HepG2 (cell line): Measurements from ENCODE around the gene GPC2. TPM values are rescaled to one million over a fixed set of nuclear protein-coding genes. Genes with fewer than 3 reads are reported as not detected.

ENCODE experiments used
- DPF2 ChIP-seq: sonication (generic); formaldehyde crosslinking; IDR thresholded peaks from 2 replicates; pipeline ENCODE4 v1.4.0; 2020; ENCODE audit warnings: mild to moderate bottlenecking, low read depth, missing genetic modification reagents, borderline replicate concordance
- GPN1 ChIP-seq: sonication (generic); formaldehyde crosslinking; IDR thresholded peaks from 2 replicates; pipeline ENCODE4 v1.5.1; 2020; ENCODE audit warnings: missing genetic modification reagents, borderline replicate concordance
- MYC ChIP-seq: sonication (generic); formaldehyde crosslinking; IDR thresholded peaks from 2 replicates; pipeline ENCODE4 v1.9.0; 2021; ENCODE audit warnings: missing genetic modification reagents, borderline replicate concordance
- NFIB ChIP-seq: sonication (generic); formaldehyde crosslinking; IDR thresholded peaks from 2 replicates; pipeline ENCODE4 v1.9.0; 2021; ENCODE audit warnings: missing genetic modification reagents, mild to moderate bottlenecking, borderline replicate concordance
- NR3C1 ChIP-seq: sonication (generic); formaldehyde crosslinking; IDR thresholded peaks from 2 replicates; pipeline ENCODE4 v1.4.0; 2020; ENCODE audit warnings: missing genetic modification reagents
- PCBP2 ChIP-seq: fragments of 200-400 bp; formaldehyde crosslinking; optimal IDR thresholded peaks from 2 replicates; pipeline ENCODE3; 2018; ENCODE audit warnings: low read length, low read depth; ENCODE audit not compliant: poor library complexity, severe bottlenecking
- RBFOX2 ChIP-seq: fragments of 200-400 bp; formaldehyde crosslinking; IDR thresholded peaks from 2 replicates; pipeline ENCODE4 v1.6.1; 2017; ENCODE audit warnings: low read depth, mild to moderate bottlenecking, low read length
- SMC3 ChIP-seq: IDR thresholded peaks from 2 replicates; pipeline ENCODE4 v1.6.1; 2011; ENCODE audit warnings: low read length, improper control_type of control experiment
- TBX3 ChIP-seq: fragments of 450-650 bp; IDR thresholded peaks from 2 replicates; pipeline ENCODE4 v1.6.1; 2017; ENCODE audit warnings: antibody characterized with exemption, mild to moderate bottlenecking, inconsistent platforms, borderline replicate concordance
- ZBTB42 ChIP-seq: sonication (generic); formaldehyde crosslinking; IDR thresholded peaks from 2 replicates; pipeline ENCODE4 v1.5.0; 2020; ENCODE audit warnings: mild to moderate bottlenecking, missing genetic modification reagents
- ZIK1 ChIP-seq: sonication (generic); formaldehyde crosslinking; IDR thresholded peaks from 2 replicates; pipeline ENCODE4 v1.5.0; 2020; ENCODE audit warnings: mild to moderate bottlenecking, low read depth, missing genetic modification reagents, borderline replicate concordance
- ZSCAN25 ChIP-seq: sonication (generic); formaldehyde crosslinking; IDR thresholded peaks from 2 replicates; pipeline ENCODE4 v1.8.0; 2022; ENCODE audit warnings: mild to moderate bottlenecking, missing genetic modification reagents
- polyA plus RNA-seq, 8 experiments: library from polyadenylated mRNA; depleted of rRNA in 3 of 8; stranded (reverse) in 7 of 8; unstranded in 1 of 8; fragments of >200 nt; fragmentation: Illumina TruSeq in 4 of 8; extraction: Trizol in 4 of 8; gene quantifications; 2 replicates each; pipeline versions ENCODE4 v1.2.1 to v1.2.3, GENCODE V29; 2011 to 2016; ENCODE audit warnings: low read depth in 4 of 8, missing spikeins in 1 of 8, mixed read lengths in 1 of 8; ENCODE audit not compliant: insufficient read depth in 1 of 8
- total RNA-seq, 5 experiments: library from RNA; depleted of rRNA; stranded (reverse); fragments of >200 nt; fragmentation: Illumina TruSeq; extraction: Trizol; gene quantifications; 2 replicates each; pipeline ENCODE4 v1.2.3, GENCODE V29; 2016; ENCODE audit warnings: low read depth in 1 of 5
- TF ChIP-seq, protein P1 (sequence below): sonication (generic); formaldehyde crosslinking; IDR thresholded peaks from 2 replicates; pipeline ENCODE4 v1.4.0; 2020; ENCODE audit warnings: missing genetic modification reagents, mild to moderate bottlenecking, borderline replicate concordance
- TF ChIP-seq, protein P2 (sequence below), 2 experiments: sonication (generic) in 1 of 2; formaldehyde crosslinking in 1 of 2; IDR thresholded peaks; 2 replicates each; pipeline versions ENCODE4 v1.4.0 to v1.6.1; 2016 to 2020; ENCODE audit warnings: borderline replicate concordance in 1 of 2, low read depth in 1 of 2, mild to moderate bottlenecking in 1 of 2, missing genetic modification reagents in 1 of 2
- TF ChIP-seq, protein P3 (sequence below): sonication (generic); formaldehyde crosslinking; IDR thresholded peaks from 2 replicates; pipeline ENCODE4 v1.5.1; 2020; ENCODE audit warnings: mild to moderate bottlenecking, missing genetic modification reagents
- TF ChIP-seq, protein P4 (sequence below): sonication (generic); formaldehyde crosslinking; IDR thresholded peaks from 2 replicates; pipeline ENCODE4 v1.5.0; 2020; ENCODE audit warnings: missing genetic modification reagents

Gene GPC2
- total and polyA plus RNA-seq, 2 of the 13 experiments (the other 11 are each of a cell fraction or from before 2014, with no cell fraction given) = 0.64 to 0.78 TPM

DNA sequence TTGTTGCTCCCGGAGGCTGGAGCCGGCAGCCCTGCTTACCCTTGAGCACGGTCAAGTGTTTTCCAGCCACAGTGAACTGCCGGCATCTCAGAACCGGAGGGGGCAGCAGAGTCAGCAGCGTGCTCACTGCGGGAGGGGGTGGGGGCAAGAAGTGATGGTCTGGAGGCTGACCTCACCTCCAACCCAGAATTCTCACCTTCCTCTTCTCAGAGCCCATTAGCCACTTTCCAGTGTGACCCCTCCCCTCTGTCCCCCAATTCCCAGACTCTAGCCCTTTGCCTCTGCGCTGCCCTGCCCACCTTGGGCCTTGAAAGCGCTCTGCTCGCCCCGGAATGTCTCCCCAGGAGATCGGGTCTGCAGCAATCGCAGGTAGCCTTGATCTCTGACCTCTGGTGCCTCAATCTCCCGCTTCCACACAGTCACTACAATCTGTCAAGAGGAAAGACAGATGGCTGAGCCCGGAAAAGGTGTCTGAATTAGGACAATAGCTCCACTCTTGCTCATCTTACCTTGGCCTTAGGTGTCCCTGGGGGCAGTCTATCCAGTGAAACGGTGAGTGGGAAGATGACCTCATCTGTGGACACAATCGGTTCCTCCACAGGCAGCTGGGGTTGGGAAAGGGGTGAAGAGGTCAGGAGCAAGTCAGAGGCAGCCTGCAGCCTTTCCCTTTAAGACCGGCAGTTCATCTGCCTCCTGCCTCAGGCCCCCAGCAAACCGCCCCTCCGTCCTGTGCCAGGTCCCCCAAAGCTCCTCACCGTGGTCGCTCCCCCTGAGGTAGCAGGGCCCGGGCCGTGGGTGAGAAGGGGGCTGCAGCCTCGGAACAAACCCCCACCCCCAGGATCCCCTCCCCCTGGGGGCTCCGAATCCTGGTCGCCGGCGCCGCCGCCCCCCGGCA lies 19.6 kb downstream of the GPC2 start (continued):
- TF ChIP-seq, protein P1, sequence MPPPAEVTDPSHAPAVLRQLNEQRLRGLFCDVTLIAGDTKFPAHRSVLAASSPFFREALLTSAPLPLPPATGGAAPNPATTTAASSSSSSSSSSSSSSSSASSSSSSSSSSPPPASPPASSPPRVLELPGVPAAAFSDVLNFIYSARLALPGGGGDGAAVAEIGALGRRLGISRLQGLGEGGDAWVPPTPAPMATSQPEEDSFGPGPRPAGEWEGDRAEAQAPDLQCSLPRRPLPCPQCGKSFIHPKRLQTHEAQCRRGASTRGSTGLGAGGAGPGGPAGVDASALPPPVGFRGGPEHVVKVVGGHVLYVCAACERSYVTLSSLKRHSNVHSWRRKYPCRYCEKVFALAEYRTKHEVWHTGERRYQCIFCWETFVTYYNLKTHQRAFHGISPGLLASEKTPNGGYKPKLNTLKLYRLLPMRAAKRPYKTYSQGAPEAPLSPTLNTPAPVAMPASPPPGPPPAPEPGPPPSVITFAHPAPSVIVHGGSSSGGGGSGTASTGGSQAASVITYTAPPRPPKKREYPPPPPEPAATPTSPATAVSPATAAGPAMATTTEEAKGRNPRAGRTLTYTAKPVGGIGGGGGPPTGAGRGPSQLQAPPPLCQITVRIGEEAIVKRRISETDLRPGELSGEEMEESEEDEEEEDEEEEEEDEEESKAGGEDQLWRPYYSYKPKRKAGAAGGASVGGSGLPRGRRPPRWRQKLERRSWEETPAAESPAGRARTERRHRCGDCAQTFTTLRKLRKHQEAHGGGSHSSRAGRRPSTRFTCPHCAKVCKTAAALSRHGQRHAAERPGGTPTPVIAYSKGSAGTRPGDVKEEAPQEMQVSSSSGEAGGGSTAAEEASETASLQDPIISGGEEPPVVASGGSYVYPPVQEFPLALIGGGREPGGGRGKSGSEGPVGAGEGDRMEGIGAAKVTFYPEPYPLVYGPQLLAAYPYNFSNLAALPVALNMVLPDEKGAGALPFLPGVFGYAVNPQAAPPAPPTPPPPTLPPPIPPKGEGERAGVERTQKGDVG (CRISPR knock-in tag) = no peak
- no peak for TF ChIP-seq NR3C1
- TF ChIP-seq GPN1 (CRISPR knock-in tag) = no peak
- no peak for TF ChIP-seq NFIB
- no peak for TF ChIP-seq ZIK1
- no peak for TF ChIP-seq DPF2 (CRISPR knock-in tag)
- TF ChIP-seq ZBTB42 (CRISPR knock-in tag) = no peak
- peak; percentile 76; the same call in 1 of the 2 replicates for TF ChIP-seq TBX3
- no peak for TF ChIP-seq ZSCAN25 (CRISPR knock-in tag)
- TF ChIP-seq PCBP2 = no peak
- no peak for TF ChIP-seq RBFOX2
- TF ChIP-seq MYC (CRISPR knock-in tag) = peak; percentile 17; the same call in 1 of the 2 replicates
- no peak for TF ChIP-seq SMC3
- TF ChIP-seq, protein P2, sequence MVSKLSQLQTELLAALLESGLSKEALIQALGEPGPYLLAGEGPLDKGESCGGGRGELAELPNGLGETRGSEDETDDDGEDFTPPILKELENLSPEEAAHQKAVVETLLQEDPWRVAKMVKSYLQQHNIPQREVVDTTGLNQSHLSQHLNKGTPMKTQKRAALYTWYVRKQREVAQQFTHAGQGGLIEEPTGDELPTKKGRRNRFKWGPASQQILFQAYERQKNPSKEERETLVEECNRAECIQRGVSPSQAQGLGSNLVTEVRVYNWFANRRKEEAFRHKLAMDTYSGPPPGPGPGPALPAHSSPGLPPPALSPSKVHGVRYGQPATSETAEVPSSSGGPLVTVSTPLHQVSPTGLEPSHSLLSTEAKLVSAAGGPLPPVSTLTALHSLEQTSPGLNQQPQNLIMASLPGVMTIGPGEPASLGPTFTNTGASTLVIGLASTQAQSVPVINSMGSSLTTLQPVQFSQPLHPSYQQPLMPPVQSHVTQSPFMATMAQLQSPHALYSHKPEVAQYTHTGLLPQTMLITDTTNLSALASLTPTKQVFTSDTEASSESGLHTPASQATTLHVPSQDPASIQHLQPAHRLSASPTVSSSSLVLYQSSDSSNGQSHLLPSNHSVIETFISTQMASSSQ (IDR thresholded peaks at IDR 0.05; ENCODE audit: low read depth) = no peak
- TF ChIP-seq, protein P2 (CRISPR knock-in tag; IDR thresholded peaks at IDR 0.05; ENCODE audit: borderline replicate concordance) = no peak
- TF ChIP-seq, protein P3, sequence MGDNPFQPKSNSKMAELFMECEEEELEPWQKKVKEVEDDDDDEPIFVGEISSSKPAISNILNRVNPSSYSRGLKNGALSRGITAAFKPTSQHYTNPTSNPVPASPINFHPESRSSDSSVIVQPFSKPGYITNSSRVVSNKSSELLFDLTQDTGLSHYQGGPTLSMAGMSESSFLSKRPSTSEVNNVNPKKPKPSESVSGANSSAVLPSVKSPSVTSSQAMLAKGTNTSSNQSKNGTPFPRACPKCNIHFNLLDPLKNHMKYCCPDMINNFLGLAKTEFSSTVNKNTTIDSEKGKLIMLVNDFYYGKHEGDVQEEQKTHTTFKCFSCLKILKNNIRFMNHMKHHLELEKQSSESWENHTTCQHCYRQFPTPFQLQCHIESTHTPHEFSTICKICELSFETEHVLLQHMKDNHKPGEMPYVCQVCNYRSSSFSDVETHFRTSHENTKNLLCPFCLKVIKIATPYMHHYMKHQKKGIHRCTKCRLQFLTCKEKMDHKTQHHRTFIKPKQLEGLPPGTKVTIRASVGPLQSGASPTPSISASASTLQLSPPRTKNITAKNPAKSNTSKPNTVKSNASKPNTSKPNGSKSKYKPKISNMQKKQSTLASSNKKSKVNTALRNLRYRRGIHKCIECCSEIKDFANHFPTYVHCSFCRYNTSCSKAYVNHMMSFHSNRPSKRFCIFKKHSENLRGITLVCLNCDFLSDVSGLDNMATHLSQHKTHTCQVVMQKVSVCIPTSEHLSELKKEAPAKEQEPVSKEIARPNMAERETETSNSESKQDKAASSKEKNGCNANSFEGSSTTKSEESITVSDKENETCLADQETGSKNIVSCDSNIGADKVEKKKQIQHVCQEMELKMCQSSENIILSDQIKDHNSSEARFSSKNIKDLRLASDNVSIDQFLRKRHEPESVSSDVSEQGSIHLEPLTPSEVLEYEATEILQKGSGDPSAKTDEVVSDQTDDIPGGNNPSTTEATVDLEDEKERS (CRISPR knock-in tag) = no peak
- TF ChIP-seq, protein P4, sequence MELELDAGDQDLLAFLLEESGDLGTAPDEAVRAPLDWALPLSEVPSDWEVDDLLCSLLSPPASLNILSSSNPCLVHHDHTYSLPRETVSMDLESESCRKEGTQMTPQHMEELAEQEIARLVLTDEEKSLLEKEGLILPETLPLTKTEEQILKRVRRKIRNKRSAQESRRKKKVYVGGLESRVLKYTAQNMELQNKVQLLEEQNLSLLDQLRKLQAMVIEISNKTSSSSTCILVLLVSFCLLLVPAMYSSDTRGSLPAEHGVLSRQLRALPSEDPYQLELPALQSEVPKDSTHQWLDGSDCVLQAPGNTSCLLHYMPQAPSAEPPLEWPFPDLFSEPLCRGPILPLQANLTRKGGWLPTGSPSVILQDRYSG (CRISPR knock-in tag) = no peak
